Mesendoderm (in vitro differentiated cells): ENCODE data around the gene IFNA21.

Source experiments
- DNase-seq: peaks from one replicate; pipeline ENCODE4 v3.0.0; 2013
- H2AK5ac ChIP-seq: 2 replicates; pipeline ENCODE4 v1.6.1; 2013; ENCODE audit warnings: low read length, inconsistent platforms
- H2BK120ac ChIP-seq: 2 replicates; pipeline ENCODE4 v1.6.1; 2013; ENCODE audit warnings: low read depth, mild to moderate bottlenecking, low read length, moderate library complexity, mixed read lengths
- H2BK15ac ChIP-seq: replicated peaks from 2 replicates; pipeline ENCODE4 v1.6.1; 2013; ENCODE audit warnings: low read depth, mild to moderate bottlenecking, moderate library complexity
- H2BK5ac ChIP-seq: 2 replicates; pipeline ENCODE4 v1.6.1; 2013; ENCODE audit warnings: low read length, inconsistent platforms
- H3K18ac ChIP-seq: 2 replicates; pipeline ENCODE4 v1.6.1; 2013; ENCODE audit warnings: mild to moderate bottlenecking, low read length, mixed read lengths
- H3K23ac ChIP-seq: one replicate; pipeline ENCODE4 v1.6.1; 2013; ENCODE audit warnings: low read length
- H3K27ac ChIP-seq: 2 replicates; pipeline ENCODE4 v1.5.1; 2013; ENCODE audit warnings: low read depth, mild to moderate bottlenecking, inconsistent platforms, low read length, moderate library complexity
- H3K27me3 ChIP-seq: 2 replicates; pipeline ENCODE4 v1.6.1; 2013; ENCODE audit warnings: low read length, control low read depth, mild to moderate bottlenecking, inconsistent platforms; ENCODE audit not compliant: insufficient read depth, poor library complexity
- H3K36me3 ChIP-seq: 2 replicates; pipeline ENCODE4 v1.6.1; 2013; ENCODE audit warnings: low read length, inconsistent platforms; ENCODE audit not compliant: control insufficient read depth, insufficient read depth
- H3K4ac ChIP-seq: one replicate; pipeline ENCODE4 v1.6.1; 2013; ENCODE audit warnings: low read depth, mild to moderate bottlenecking, low read length, moderate library complexity
- H3K4me1 ChIP-seq: 2 replicates; pipeline ENCODE4 v1.6.1; 2013; ENCODE audit warnings: low read depth, low read length, inconsistent platforms; ENCODE audit not compliant: control insufficient read depth
- H3K4me2 ChIP-seq: 2 replicates; pipeline ENCODE4 v1.6.1; 2013; ENCODE audit warnings: low read length
- H3K4me3 ChIP-seq: 2 replicates; pipeline ENCODE4 v1.5.1; 2013; ENCODE audit warnings: mild to moderate bottlenecking, low read length
- H3K56ac ChIP-seq: one replicate; pipeline ENCODE4 v1.6.1; 2013; ENCODE audit warnings: low read length
- H3K79me1 ChIP-seq: 2 replicates; pipeline ENCODE4 v1.6.1; 2013; ENCODE audit warnings: low read length, inconsistent platforms
- H3K79me2 ChIP-seq: 2 replicates; pipeline ENCODE4 v1.6.1; 2013; ENCODE audit warnings: mild to moderate bottlenecking, low read length; ENCODE audit not compliant: control insufficient read depth, insufficient read depth
- H3K9ac ChIP-seq: 2 replicates; pipeline ENCODE4 v1.6.1; 2013; ENCODE audit warnings: low read length, inconsistent platforms
- H4K5ac ChIP-seq: one replicate; pipeline ENCODE4 v1.6.1; 2013; ENCODE audit warnings: low read length
- H4K8ac ChIP-seq: one replicate; pipeline ENCODE4 v1.6.1; 2013; ENCODE audit warnings: low read depth, mild to moderate bottlenecking, control low read depth, low read length, moderate library complexity
- WGBS: extraction: QIAGEN DNeasy Blood & Tissue Kit; methylation state at CpG from one replicate; pipeline ENCODE4 v1.1.7; 2013; ENCODE audit warnings: low lambda C conversion rate, missing lambda C conversion rate; ENCODE audit not compliant: insufficient coverage; ENCODE audit errors: extremely low coverage; 5-methylcytosine and 5-hydroxymethylcytosine counted together

The IFNA21 gene

DNA sequence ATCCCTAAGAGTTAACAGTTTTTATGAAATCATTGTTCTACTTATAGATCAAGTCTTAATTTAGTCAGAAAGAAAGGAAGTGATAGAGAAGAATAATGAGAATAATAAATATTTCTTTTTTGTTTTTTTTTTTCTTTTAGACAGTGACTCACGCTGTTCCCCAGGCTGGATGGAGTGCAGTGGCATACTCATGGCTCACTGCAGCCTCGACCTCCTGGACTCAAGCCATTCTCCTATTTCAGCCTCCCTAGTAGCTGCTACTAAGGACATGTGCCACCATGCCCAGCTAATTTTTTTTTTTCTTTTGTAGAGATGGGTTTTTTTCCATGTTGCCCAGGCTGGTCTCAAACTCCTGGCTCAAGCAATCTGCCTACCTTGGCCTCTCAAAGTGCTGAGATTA is 11.0 kb downstream of the IFNA21 start:
- no peak for DNase-seq
- WGBS, result no CpG with 5 or more reads among the region's 2 CpGs

GRCh38 chr9:21154018-21154608 is 12.3 kb downstream of the IFNA21 start:
- no peak overlapping the region for H3K56ac ChIP-seq
- DNase-seq, result peak; percentile 77
- H2BK120ac ChIP-seq, result peak overlapping the region; percentile 21
- no peaks in the 10 kb centered on the region for H3K36me3 ChIP-seq
- H3K79me2 ChIP-seq, result no peaks in the 10 kb centered on the region
- H3K18ac ChIP-seq, result no peak overlapping the region
- no peak overlapping the region for H4K5ac ChIP-seq
- no peak overlapping the region for H3K23ac ChIP-seq
- H3K4me2 ChIP-seq, result no peak overlapping the region
- no peak overlapping the region for H3K27ac ChIP-seq
- no peak overlapping the region for H3K4ac ChIP-seq
- H2AK5ac ChIP-seq, result no peak overlapping the region
- no peaks in the 10 kb centered on the region for H3K79me1 ChIP-seq
- no peak overlapping the region for H4K8ac ChIP-seq
- no peaks in the 10 kb centered on the region for H3K27me3 ChIP-seq
- H2BK5ac ChIP-seq, result no peak overlapping the region
- H3K4me3 ChIP-seq, result no peak overlapping the region
- H2BK15ac ChIP-seq, result no peak overlapping the region
- no peaks in the 10 kb centered on the region for H3K4me1 ChIP-seq
- no peak overlapping the region for H3K9ac ChIP-seq
- no CpG with 5 or more reads among the region's 3 CpGs for WGBS

More for the DNA sequence above, 11.0 kb downstream of the IFNA21 start:
- no peaks in the 10 kb centered on the region for H3K27me3 ChIP-seq
- H4K8ac ChIP-seq, result no peak overlapping the region
- H4K5ac ChIP-seq, result no peak overlapping the region
- no peak overlapping the region for H2BK15ac ChIP-seq
- no peaks in the 10 kb centered on the region for H3K4me1 ChIP-seq
- H2BK5ac ChIP-seq, result no peak overlapping the region
- H3K18ac ChIP-seq, result no peak overlapping the region
- no peak overlapping the region for H2BK120ac ChIP-seq
- H3K4me3 ChIP-seq, result no peak overlapping the region
- H3K36me3 ChIP-seq, result no peaks in the 10 kb centered on the region
- H3K4ac ChIP-seq, result no peak overlapping the region
- H3K27ac ChIP-seq, result no peak overlapping the region
- no peak overlapping the region for H3K4me2 ChIP-seq
- no peak overlapping the region for H3K23ac ChIP-seq
- no peak overlapping the region for H3K9ac ChIP-seq
- H3K79me1 ChIP-seq, result no peaks in the 10 kb centered on the region
- no peaks in the 10 kb centered on the region for H3K79me2 ChIP-seq
- H2AK5ac ChIP-seq, result no peak overlapping the region
- H3K56ac ChIP-seq, result no peak overlapping the region

DNA sequence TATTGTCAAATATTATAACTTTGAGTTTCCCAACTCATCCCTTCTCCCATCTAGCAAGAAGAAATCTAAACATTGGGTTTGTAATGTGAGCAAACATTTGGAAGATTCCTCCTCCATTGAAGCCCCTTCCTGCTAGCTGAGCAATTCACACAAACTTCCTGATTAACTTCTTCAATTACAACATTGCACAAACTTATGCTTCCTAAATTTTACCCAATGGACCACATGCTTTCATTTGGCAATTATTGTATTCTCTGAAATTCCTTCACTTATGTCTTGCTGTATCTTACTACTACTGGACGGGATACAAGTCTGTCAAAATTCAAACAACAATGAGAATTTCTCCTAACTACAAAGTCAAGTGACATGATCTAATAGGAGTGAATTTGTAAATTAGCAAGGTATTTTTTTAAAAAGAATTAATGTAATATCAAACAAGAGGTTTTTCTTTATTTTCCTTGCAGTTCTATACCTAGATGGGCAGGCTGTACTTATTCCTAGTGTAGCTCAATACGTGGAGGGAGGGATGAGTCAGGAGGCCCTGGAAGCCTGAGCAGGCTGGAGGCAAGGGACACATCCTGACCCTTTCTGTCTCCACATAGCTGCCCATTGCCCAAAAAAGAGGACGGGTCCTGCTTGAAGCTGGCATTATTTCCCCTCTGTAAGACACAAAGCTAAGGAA is 13.0 kb downstream of the IFNA21 start:
- Histone ChIP-seq H3K27me3 (no peaks in the 10 kb centered on the region), H2AK5ac (no peak overlapping the region), H3K27ac (no peak overlapping the region), H3K79me2 (no peaks in the 10 kb centered on the region), H3K4me3 (no peak overlapping the region), H4K8ac (no peak overlapping the region), H3K4me1 (no peaks in the 10 kb centered on the region), H2BK15ac (no peak overlapping the region), H3K36me3 (no peaks in the 10 kb centered on the region), H4K5ac (no peak overlapping the region), H3K4me2 (no peak overlapping the region), H3K79me1 (no peaks in the 10 kb centered on the region), H2BK5ac (no peak overlapping the region), H2BK120ac (no peak overlapping the region), H3K4ac (no peak overlapping the region), H3K56ac (no peak overlapping the region), H3K18ac (no peak overlapping the region), H3K9ac (no peak overlapping the region), H3K23ac (no peak overlapping the region)
- no CpG with 5 or more reads among the region's 3 CpGs for WGBS
- peak; percentile 60 for DNase-seq

DNA sequence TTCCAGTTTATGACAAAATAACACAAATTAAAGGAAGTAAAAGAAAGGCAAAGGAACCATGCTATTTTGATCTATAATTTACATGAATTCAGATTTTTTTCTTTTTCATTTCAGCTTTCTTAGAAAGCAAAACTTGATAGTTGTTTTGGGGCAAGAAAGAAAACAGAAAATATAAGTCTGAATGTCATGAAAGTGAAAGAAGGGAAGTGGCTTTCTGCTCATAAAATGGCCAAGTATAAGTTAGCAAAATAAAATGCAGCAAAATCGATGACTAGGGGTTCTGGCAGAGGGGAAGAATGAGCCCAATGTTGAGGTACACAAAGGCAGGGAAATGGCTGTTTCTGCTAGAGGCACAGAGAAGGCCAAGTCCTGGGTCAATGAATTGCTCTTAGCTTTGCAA is 21.9 kb downstream of the IFNA21 start:
- no CpG with 5 or more reads among the region's 1 CpG for WGBS
- H4K5ac ChIP-seq, result no peak overlapping the region
- no peak overlapping the region for H3K56ac ChIP-seq
- H2BK120ac ChIP-seq, result no peak overlapping the region
- H3K18ac ChIP-seq, result no peak overlapping the region
- no peak overlapping the region for H3K4ac ChIP-seq
- no peak overlapping the region for H2BK5ac ChIP-seq
- no peak overlapping the region for H3K4me3 ChIP-seq
- H3K36me3 ChIP-seq, result no peaks in the 10 kb centered on the region
- no peaks in the 10 kb centered on the region for H3K4me1 ChIP-seq
- no peaks in the 10 kb centered on the region for H3K27me3 ChIP-seq
- no peak overlapping the region for H3K9ac ChIP-seq
- no peak overlapping the region for H2BK15ac ChIP-seq
- no peaks in the 10 kb centered on the region for H3K79me2 ChIP-seq
- no peaks in the 10 kb centered on the region for H3K79me1 ChIP-seq
- H3K4me2 ChIP-seq, result no peak overlapping the region
- H2AK5ac ChIP-seq, result no peak overlapping the region
- H3K23ac ChIP-seq, result no peak overlapping the region
- no peak overlapping the region for H3K27ac ChIP-seq
- H4K8ac ChIP-seq, result no peak overlapping the region
- DNase-seq, result no peak

DNA sequence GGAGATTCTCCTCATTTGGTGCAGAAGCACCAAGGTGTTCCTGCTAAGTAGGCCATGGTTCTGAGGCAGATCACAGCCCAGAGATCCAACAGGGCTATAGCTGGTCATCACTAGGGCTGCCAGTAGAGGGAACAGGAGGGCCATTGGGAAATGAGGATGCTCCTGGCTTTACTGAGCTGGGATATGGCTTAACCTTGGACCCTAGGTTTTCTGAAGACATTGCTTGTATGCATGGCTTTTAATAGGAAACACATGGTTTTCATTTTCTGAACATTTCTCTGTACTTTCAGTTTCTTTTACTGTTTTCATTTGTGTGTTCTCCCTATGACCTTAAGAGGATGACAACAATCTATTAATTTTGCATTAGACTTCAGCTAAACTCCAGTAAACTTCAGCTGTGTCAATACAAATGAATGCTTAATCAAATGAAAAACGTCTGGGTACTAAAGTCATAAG is 25.0 kb downstream of the IFNA21 start, which contains the start of gene IFNW1:
TSS of gene IFNW1 (minus strand) at position 406 of the 456 bp plus-strand sequence. CDS start at position 144, 262 bp downstream.
- no peak within 1 kb of the TSS for H3K4ac ChIP-seq
- no CpG with 5 or more reads among the region's 1 CpG for WGBS
- no peak within 1 kb of the TSS for H2BK5ac ChIP-seq
- no peak within 1 kb of the TSS for H3K4me2 ChIP-seq
- H2AK5ac ChIP-seq, result no peak within 1 kb of the TSS
- H3K23ac ChIP-seq, result no peak within 1 kb of the TSS
- H3K9ac ChIP-seq, result no peak within 1 kb of the TSS
- no peak within 1 kb of the TSS for H3K56ac ChIP-seq
- no peaks in the 10 kb centered on the region for H3K36me3 ChIP-seq
- H2BK15ac ChIP-seq, result no peak within 1 kb of the TSS
- no peaks in the 10 kb centered on the region for H3K79me2 ChIP-seq
- DNase-seq, result peak; percentile 27
- no peak within 1 kb of the TSS for H3K18ac ChIP-seq
- no peak within 1 kb of the TSS for H3K4me3 ChIP-seq
- H4K5ac ChIP-seq, result no peak within 1 kb of the TSS
- no peaks in the 10 kb centered on the region for H3K27me3 ChIP-seq
- H3K4me1 ChIP-seq, result no peaks in the 10 kb centered on the region
- no peaks in the 10 kb centered on the region for H3K79me1 ChIP-seq
- H3K27ac ChIP-seq, result no peak within 1 kb of the TSS
- H4K8ac ChIP-seq, result no peak within 1 kb of the TSS
- H2BK120ac ChIP-seq, result no peak within 1 kb of the TSS
